Right lobe of liver (tissue), 4 donors: ENCODE measurements around the gene CCDC28A.

ENCODE experiments used
- CTCF ChIP-seq, 4 donors: fragments of 200-600 bp in 3 of 4; fragments of 450-650 bp in 1 of 4; IDR thresholded peaks; one replicate each; pipeline versions ENCODE4 v1.5.1 to v1.8.0; 2016 to 2022; ENCODE audit warnings: antibody characterized with exemption in 4 of 4, mild to moderate bottlenecking in 2 of 4
- POLR2A ChIP-seq: fragments of 450-650 bp; IDR thresholded peaks from one replicate; pipeline ENCODE4 v1.6.1; 2017; ENCODE audit warnings: antibody characterized with exemption, mild to moderate bottlenecking
- donor health status: DM: no; HTN: no; CAD: no.
- donor health status: DM: no; HTN: no; CAD: no.
- donor health status: DM: no; HTN: yes; CAD: no.

- TF ChIP-seq POLR2A: no peak
- TF ChIP-seq CTCF (IDR thresholded peaks at IDR 0.05): no peak
Measured at GRCh38 chr6:138811866-138812265, 38.3 kb downstream of the CCDC28A start.
